GM18861 (cell line): ENCODE data around the gene TCF4.

Experiments
- ATAC-seq: cut with Tn5 transposase; IDR thresholded peaks from one replicate; pipeline ENCODE4 v1.9.1; 2021; ENCODE audit not compliant: unreplicated experiment

TCF4 gene

DNA sequence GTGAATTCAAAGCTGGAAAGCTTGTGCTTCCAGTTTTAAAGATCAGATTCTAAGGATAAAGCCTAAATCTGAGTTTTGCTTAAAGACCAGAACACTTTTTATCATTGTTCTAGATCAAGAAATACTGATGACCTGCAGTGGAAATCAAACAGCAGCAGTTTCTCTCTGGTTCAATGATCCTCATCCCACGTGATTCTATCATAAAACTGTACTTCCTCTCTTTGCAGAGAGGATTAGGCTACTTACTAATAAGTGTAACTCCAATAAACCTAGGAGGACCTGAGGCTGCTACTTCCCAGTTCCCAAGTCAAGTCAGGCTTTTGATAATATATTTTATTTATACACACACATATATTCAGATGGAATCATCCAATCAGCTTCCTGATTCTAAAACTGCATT lies 81.9 kb downstream of the TCF4 start:
- ATAC-seq, result no peak

DNA sequence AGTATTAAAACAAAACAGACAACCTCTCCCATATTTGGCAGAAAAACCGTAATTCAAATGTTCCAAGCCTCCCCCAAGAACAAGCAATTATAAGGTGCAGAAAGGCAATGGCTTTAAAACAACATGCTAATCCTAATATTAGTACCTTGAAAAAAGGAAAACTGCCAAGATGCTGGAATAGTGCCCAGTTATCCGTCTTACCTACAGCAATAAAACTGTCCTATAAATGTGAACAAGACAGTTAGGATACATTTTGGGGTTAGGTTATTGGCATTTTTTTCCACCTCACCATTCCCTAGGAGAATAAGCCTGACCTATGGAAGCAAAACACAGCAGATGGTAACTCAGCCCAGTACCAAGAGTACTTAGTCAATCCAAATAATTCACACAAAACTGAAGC lies 83.2 kb downstream of the TCF4 start:
- no peak for ATAC-seq

- ATAC-seq, result no peak
Measured at GRCh38 chr18:55503167-55503820, 84.7 kb downstream of the TCF4 start.

DNA sequence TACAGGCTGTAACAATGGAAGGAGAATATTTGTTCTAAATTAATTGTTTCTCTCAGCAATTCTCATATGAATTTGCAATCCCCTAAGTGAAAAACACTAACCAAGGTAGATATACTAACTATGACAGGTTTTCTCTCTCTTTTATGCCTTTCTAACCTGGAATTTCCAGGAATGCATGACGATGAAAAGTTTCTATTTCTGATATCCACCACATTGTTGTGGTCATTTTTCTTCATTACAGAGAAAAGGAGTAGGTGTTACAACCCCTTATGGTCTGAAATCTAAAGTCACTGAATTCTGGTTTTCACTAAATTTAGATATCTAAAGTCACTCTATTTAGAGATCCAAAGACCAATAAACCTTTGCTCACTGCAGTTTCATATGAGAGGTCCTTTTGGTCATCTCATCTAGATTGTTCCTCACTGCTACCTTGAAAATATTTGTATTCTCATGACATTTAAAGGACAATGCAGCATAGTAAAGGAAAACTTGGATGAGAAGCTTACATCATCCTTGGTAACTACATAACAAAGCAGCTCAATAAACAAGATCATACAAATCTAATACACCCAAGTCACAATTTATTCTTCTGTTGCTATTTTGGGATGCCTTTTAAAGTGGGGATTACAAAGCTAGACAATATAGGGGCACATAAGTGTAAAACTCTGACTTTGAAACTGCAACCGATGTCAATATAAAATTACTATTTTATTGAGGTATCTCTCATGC lies 85.8 kb downstream of the TCF4 start:
- no peak for ATAC-seq

DNA sequence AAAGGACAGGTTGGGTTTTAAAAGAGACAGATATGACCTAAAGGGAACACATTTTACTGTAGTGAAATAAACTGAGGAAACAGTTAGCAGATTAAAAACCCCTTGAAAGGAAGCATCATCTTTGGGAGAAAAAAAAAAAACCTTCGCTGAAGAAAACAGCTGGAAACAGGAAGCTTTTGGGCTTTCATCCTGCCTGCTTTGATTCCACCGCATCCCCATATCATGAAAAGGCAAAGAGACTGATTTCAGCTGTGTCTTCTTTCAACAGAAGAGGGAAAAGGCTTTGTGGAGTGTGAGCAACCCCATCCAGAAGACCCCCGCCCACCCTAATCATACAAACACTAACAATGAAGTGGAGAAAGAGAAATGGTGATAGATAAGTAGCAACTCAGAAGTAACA lies 86.4 kb downstream of the TCF4 start:
- no peak for ATAC-seq

DNA sequence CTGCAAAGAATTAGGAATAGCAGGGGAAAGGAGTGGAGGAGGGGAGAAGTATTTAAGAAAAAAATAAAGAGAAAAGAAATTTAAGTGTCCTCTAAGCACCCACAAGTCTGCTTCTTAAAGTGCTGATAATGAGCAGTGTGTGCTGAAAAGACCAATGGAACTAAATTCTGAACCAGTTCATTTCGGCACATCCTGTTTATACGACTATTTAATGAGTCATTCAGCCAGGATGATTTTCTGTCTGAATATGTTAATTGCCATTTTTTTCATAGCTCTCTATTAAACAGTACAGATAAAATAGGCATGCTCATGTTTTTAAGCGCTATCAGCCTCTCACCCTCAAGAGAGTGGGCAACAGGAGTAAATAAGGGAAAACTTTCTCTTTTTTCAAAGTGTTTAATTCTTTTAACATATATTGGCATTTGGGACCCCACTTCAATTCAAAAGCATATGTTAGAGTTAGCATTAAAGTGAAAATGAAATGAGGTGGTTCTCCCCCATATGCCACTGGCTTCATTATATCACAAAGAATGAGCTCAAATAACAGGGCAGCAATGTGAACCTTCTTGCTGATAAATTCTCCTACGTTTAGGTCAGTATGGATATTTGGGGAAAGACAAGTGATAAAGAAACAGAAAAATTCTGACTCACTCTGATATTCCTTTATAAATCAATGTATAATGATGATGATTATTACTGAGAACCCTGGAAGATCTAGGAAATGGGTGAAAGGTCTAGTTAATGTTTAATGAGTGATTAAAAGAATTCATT lies 87.5 kb downstream of the TCF4 start:
- ATAC-seq, result no peak

- ATAC-seq, result no peak
Measured at GRCh38 chr18:55499526-55499925, 88.5 kb downstream of the TCF4 start.

GRCh38 chr18:55497825-55498403 lies 90.1 kb downstream of the TCF4 start:
- ATAC-seq, result no peak

DNA sequence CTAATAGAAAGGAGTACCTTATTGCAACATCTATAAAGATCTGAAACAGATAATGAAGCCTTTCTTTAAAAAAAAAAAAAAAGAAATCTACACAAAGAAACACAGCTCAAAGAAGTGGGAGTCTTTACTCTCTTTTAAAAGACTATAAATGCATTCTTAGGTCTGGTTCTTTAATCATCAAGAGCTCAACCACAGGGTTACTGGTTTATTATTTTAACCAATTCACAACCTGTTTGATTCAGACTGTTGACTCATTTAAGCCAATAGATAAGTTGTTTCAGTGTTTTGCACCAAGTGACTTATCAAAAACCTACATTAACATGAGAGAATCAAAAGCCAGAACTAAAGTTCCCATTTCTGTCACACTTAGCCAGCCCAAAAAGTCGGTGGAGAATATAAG lies 93.1 kb downstream of the TCF4 start:
- ATAC-seq, result no peak

DNA sequence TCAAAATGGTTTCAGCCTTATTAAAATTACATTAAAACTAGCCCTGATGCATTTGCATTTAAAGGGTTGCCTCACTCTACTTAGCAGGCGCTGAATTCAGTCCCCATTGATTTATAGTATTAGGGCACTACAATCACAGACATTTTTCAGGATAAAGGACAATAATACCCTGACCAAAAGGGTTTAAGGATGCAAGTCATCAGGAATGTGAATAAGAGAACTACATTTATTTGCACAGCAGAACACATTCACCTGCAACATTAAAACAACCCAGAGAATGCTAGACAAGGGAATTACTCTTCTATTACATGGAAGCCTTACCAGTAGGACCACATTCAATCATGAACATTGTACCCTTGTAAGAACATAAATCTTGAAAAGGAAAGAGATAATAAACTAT lies 93.6 kb downstream of the TCF4 start:
- no peak for ATAC-seq

- ATAC-seq, result no peak
Measured at GRCh38 chr18:55491616-55492015, 96.4 kb downstream of the TCF4 start.

GRCh38 chr18:55489034-55489986 lies 98.7 kb downstream of the TCF4 start:
- ATAC-seq, result peak; percentile 69

DNA sequence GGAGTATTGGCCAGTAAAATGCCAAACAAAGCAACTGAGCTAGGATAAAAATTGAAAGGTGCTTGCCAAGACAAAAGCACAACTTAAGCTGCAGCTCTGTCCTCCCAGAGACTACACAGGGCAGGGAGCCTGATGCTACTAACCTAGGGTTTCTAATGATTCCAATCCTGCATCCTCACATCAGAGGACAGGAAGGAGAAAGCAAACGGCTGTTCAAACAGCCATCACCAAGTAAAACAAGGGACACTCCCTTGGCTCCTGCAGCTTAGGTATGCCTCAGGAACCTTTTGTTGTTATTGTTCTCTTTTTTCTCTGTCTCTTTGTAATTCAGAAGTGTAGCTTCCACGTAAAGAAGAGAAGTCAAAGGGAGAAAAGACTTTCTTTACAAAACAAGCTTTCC lies 99.5 kb downstream of the TCF4 start:
- ATAC-seq, result no peak

GRCh38 chr18:55487997-55488396 lies 100.0 kb downstream of the TCF4 start:
- ATAC-seq, result no peak

DNA sequence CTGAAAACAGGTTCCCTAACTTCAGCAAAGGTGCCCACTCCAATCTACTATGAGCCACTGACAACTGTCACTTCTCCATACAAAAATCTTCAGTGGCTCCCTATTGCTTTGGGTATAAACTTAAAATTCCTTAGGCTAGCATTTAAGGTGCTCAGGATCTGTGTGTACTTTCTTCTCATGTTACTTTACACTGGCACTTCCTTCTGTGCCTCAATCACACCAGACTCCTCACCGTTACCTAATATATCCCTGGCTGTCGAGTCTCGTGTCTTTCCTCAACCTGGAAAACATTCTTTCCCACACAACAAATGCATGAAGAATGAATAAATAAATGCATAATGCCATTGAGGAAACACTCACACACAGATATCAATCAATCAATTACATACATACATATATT lies 101.1 kb downstream of the TCF4 start:
- ATAC-seq, result no peak

DNA sequence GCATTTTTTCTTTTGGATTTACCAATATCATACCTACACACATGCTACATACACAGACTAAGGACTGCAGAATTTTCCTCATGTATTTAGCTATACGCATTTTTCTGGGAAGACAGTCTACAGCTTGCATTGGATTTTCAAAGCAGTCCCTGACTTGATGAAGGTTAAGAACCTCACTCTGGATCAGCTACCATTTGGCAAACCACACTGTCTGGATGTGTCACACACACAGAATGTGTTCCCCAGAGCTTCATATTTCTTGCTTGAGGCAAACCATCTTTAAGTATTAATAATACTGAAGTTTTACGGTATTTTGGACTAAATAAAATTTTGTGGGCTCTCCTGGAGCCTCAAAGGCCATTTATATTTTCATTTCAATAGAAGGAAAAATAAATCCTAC lies 102.3 kb downstream of the TCF4 start:
- ATAC-seq, result no peak

GRCh38 chr18:55484773-55485172 lies 103.2 kb downstream of the TCF4 start:
- ATAC-seq, result no peak

DNA sequence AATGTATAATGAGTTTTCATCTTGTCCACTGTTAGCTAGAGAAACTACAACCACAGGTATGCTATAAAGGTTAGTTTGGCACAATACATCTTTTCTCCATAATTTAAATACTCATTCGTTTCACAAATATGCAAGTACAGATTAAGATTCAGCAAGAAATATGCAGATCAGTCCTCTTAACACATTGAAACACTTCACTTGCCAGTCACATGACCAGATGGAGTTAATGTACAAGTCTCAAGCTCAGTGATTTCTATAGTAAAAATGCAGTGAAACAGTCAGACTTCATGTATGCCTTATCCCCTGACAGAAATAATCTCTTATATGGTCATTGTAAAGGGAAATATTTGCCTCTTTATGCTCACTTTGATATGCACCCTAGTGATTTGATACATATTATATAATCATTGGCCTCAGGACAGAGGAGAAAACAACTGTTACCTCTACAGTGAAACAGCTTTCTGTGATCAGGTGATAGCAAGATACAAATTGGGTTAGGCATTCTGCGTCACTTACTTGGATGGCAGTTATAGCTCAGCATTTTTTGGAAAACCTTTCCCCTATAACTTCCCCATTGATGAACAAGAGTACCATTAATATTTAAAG lies 104.6 kb downstream of the TCF4 start:
- ATAC-seq, result no peak

DNA sequence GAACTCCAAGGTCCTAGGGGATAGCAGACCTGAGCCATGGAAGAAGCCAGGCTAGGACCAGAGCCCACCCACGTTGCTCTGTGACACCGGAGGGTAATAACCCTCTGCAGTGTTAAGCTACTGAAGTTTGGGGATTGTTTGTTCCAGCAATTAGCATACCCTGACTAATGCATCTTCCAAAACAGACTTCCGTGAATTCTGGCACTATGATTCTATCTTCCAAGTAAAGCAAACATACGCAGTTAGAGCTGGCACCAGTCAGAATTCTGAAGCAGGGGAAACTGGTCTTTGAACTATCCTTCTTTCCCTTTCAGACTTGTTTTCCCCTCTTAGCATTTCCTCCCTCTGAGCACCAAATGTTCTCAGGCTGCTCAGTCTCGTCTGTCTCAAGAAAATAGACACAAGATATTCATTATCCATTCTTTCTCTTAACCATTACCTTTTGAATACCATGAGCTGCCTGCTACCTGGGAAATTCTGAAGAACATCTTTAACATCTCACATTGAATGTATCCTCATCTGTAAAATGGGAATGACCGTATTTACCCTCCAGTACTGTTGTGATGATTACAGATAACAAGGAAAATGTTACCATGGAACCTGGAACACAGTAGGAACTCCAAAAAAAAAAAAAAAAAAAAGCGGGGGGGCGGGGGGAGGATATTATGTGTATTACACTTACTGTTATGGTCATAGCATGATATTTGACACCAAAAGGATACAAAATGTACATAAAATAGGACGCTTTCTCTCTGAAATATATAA lies 108.2 kb downstream of the TCF4 start:
- no peak for ATAC-seq
